PC-3 (cell line): ENCODE results near the gene GNG8. TPM values are rescaled to one million over a fixed set of nuclear protein-coding genes. Genes with fewer than 3 reads are reported as not detected.
A peak's percentile ranks its signal among the peaks of the same experiment; 100 is the strongest.

Experiments
- ATAC-seq: fragments of 200-7000 bp; cut with Tn5 transposase; 2 replicates; pipeline ENCODE4 v1.9.1; 2020; ENCODE audit warnings: mild to moderate bottlenecking, moderate library complexity
- BruUV-seq: library from RNA; stranded (reverse); fragments of 400-500 nt; replicated peaks from 2 replicates; lab custom pipeline; 2021; lab: Mats Ljungman, UMichigan
- CTCF ChIA-PET: fragments of 300-600 bp; sonication (Branson Sonifier 250); formaldehyde crosslinking; loops from one replicate; lab custom pipeline; 2022; ENCODE audit warnings: antibody characterized with exemption; lab: Charles Lee
- POLR2A ChIA-PET: fragments of 300-600 bp; sonication (Branson Sonifier 250); formaldehyde crosslinking; loops from one replicate; lab custom pipeline; 2022; ENCODE audit warnings: antibody characterized with exemption; ENCODE audit not compliant: unreplicated experiment; lab: Charles Lee
- DNase-seq: peaks from one replicate; pipeline ENCODE4 v3.0.0-alpha.2; 2015
- H2AFZ ChIP-seq: fragments of 300-600 bp; sonication (generic); 2 replicates; pipeline ENCODE4 v1.6.0; 2016; ENCODE audit warnings: antibody characterized with exemption, low read length
- H3F3A ChIP-seq: fragments of 300-600 bp; sonication (generic); one replicate; pipeline ENCODE4 v1.6.0; 2017; ENCODE audit warnings: antibody characterized with exemption, low read length, control low read depth, mild to moderate bottlenecking; ENCODE audit not compliant: unreplicated experiment
- H3K27ac ChIP-seq: fragments of 300-600 bp; sonication (generic); 2 replicates; pipeline ENCODE4 v1.5.1; 2016; ENCODE audit warnings: mild to moderate bottlenecking, low read length
- H3K27me3 ChIP-seq: fragments of 300-600 bp; sonication (generic); 2 replicates; pipeline ENCODE4 v1.6.1; 2016; ENCODE audit warnings: low read length, mixed read lengths
- H3K36me3 ChIP-seq: fragments of 300-600 bp; sonication (generic); 2 replicates; pipeline ENCODE4 v1.6.1; 2016; ENCODE audit warnings: low read depth, mixed run types, low read length, mixed read lengths
- H3K4me1 ChIP-seq: fragments of 300-600 bp; sonication (generic); 2 replicates; pipeline ENCODE4 v1.5.1; 2016; ENCODE audit warnings: low read length; ENCODE audit not compliant: insufficient read depth
- H3K4me2 ChIP-seq: fragments of 300-600 bp; sonication (generic); 2 replicates; pipeline ENCODE4 v1.6.0; 2016; ENCODE audit warnings: low read length
- H3K4me3 ChIP-seq: fragments of 300-600 bp; sonication (generic); 2 replicates; pipeline ENCODE4 v1.5.1; 2016; ENCODE audit warnings: mild to moderate bottlenecking, low read length, mixed read lengths
- H3K79me2 ChIP-seq: fragments of 300-600 bp; sonication (generic); 2 replicates; pipeline ENCODE4 v1.6.1; 2017; ENCODE audit warnings: low read length, mixed read lengths
- H3K9ac ChIP-seq: fragments of 300-600 bp; sonication (generic); 2 replicates; pipeline ENCODE4 v1.6.0; 2016; ENCODE audit warnings: mild to moderate bottlenecking, low read length
- H3K9me2 ChIP-seq: fragments of 300-600 bp; sonication (generic); replicated peaks from 2 replicates; pipeline ENCODE4 v1.6.1; 2016; ENCODE audit warnings: mixed run types, low read length, mixed read lengths
- H3K9me3 ChIP-seq: fragments of 300-600 bp; sonication (generic); 2 replicates; pipeline ENCODE4 v1.6.1; 2016; ENCODE audit warnings: low read length, mixed read lengths
- H4K20me1 ChIP-seq: fragments of 300-600 bp; sonication (generic); 2 replicates; pipeline ENCODE4 v1.6.1; 2016; ENCODE audit warnings: low read length, mixed read lengths
- CTCF ChIP-seq: fragments of 300-600 bp; sonication (generic); conservative IDR thresholded peaks from 2 replicates; pipeline ENCODE4 v1.5.1; 2017; ENCODE audit warnings: antibody characterized with exemption, low read depth, mild to moderate bottlenecking, low read length
- EZH2 ChIP-seq: fragments of 300-600 bp; sonication (generic); IDR thresholded peaks from one replicate; pipeline ENCODE4 v1.6.1; 2017; ENCODE audit warnings: antibody characterized with exemption, mild to moderate bottlenecking, low read length; ENCODE audit not compliant: unreplicated experiment
- EZH2phosphoT487 ChIP-seq: fragments of 300-600 bp; sonication (generic); IDR thresholded peaks from 2 replicates; pipeline ENCODE4 v1.6.1; 2018; ENCODE audit warnings: mild to moderate bottlenecking, antibody characterized with exemption, low read length, borderline replicate concordance
- intact Hi-C: fragments of 100-400 bp; cut with micrococcal nuclease; formaldehyde crosslinking; loops from 2 replicates; pipeline ENCODE4 v1.9.0; 2023
- total RNA-seq: library from RNA; depleted of rRNA; stranded (reverse); fragments of >200 nt; gene quantifications from 2 replicates; pipeline ENCODE4 v1.2.3, GENCODE V29; 2014

The GNG8 gene
- total RNA-seq, 1 experiment from 2014 or later: not detected

- peak overlapping the region; percentile 75 for H3K4me3 ChIP-seq
- intact Hi-C loops: no loop called here
- POLR2A ChIA-PET: no interaction called here
- ATAC-seq: peak; percentile 18; the same call in 1 of the 2 replicates
- H3K36me3 ChIP-seq: no peaks in the 10 kb centered on the region
- H3K4me1 ChIP-seq: peaks cover 9% of the 10 kb centered on the region; the same call in 1 of the 2 replicates
- DNase-seq: no peak
- no peak for TF ChIP-seq EZH2phosphoT487
- no peak for TF ChIP-seq CTCF
- no peak for TF ChIP-seq EZH2
- H3K9ac ChIP-seq: no peak overlapping the region; the same call in 1 of the 2 replicates
- H3F3A ChIP-seq: no peaks in the 10 kb centered on the region
- no peaks in the 10 kb centered on the region for H3K9me3 ChIP-seq
- CTCF ChIA-PET: interaction anchor here (0.5 kb wide), 1 partner anchor 296 kb away, joined by 14 read pairs; no protein-coding TSS in a partner anchor
- H3K4me2 ChIP-seq: peak overlapping the region; percentile 97
- no peak overlapping the region for H3K27ac ChIP-seq
- BruUV-seq: no TSS peak
- H4K20me1 ChIP-seq: no peaks in the 10 kb centered on the region
- H2AFZ ChIP-seq: peak overlapping the region; percentile 96
- no peaks in the 10 kb centered on the region for H3K27me3 ChIP-seq
- H3K79me2 ChIP-seq: no peaks in the 10 kb centered on the region
- no peaks in the 10 kb centered on the region for H3K9me2 ChIP-seq
These were observed 3.6 kb upstream of the GNG8 start for GRCh38 chr19:46639358-46640182.

GRCh38 chr19:46637224-46637623, 1.2 kb upstream of the GNG8 start:
- H3K4me2 ChIP-seq: no peak overlapping the region
- no peaks in the 10 kb centered on the region for H3F3A ChIP-seq
- no peaks in the 10 kb centered on the region for H3K9me3 ChIP-seq
- ChIA-PET POLR2A (no interaction called here), CTCF (interaction anchor here (0.7 kb wide), 1 partner anchor 37 kb away, joined by 14 read pairs; no protein-coding TSS in a partner anchor)
- no peaks in the 10 kb centered on the region for H3K27me3 ChIP-seq
- intact Hi-C loops: no loop called here
- no peaks in the 10 kb centered on the region for H3K36me3 ChIP-seq
- ATAC-seq: no peak
- no peaks in the 10 kb centered on the region for H4K20me1 ChIP-seq
- no peak for DNase-seq
- no peak overlapping the region for H3K9ac ChIP-seq
- H3K79me2 ChIP-seq: no peaks in the 10 kb centered on the region
- no peak overlapping the region for H3K4me3 ChIP-seq
- no peaks in the 10 kb centered on the region for H3K9me2 ChIP-seq
- H3K4me1 ChIP-seq: peaks cover 16% of the 10 kb centered on the region; the same call in 1 of the 2 replicates
- no peak overlapping the region for H3K27ac ChIP-seq
- no TSS peak for BruUV-seq
- no peak overlapping the region for H2AFZ ChIP-seq
- no peak for TF ChIP-seq EZH2
- TF ChIP-seq CTCF: no peak
- TF ChIP-seq EZH2phosphoT487: no peak
